Sigmoid colon (tissue), 7 donors: Measurements from ENCODE around the gene PKHD1. TPM values are rescaled to one million over a fixed set of nuclear protein-coding genes. Genes with fewer than 3 reads are reported as not detected.
A peak's percentile ranks its signal among the peaks of the same experiment; 100 is the strongest.

Experiments
- DNase-seq: peaks from one replicate; pipeline ENCODE4 v3.0.0-alpha.2; 2019
- H3K27ac ChIP-seq, 4 donors: fragments of 200-600 bp; sonication (generic); one replicate each; pipeline ENCODE4 v1.5.1; 2016 to 2019; ENCODE audit warnings: mild to moderate bottlenecking in 1 of 4
- H3K27me3 ChIP-seq, 3 donors: fragments of 200-600 bp; sonication (generic); one replicate each; pipeline ENCODE4 v1.5.1; 2019; ENCODE audit warnings: mild to moderate bottlenecking in 1 of 3
- H3K36me3 ChIP-seq, 4 donors: fragments of 200-600 bp; sonication (generic); one replicate each; pipeline ENCODE4 v1.5.1; 2016 to 2019
- H3K4me1 ChIP-seq, 4 donors: fragments of 200-600 bp; sonication (generic); one replicate each; pipeline ENCODE4 v1.5.1; 2017 to 2019
- H3K4me3 ChIP-seq, 4 donors: fragments of 200-600 bp; sonication (generic); one replicate each; pipeline ENCODE4 v1.5.1; 2017 to 2019; ENCODE audit warnings: mild to moderate bottlenecking in 2 of 4, moderate library complexity in 1 of 4
- H3K9me3 ChIP-seq, 4 donors: fragments of 200-600 bp in 3 of 4; sonication (generic) in 3 of 4; one replicate each; pipeline versions ENCODE4 v1.5.1 to v1.6.1; 2013 to 2019
- CTCF ChIP-seq, 4 experiments: fragments of 450-650 bp in 3 of 4; fragments of 200-600 bp in 1 of 4; IDR thresholded peaks; one replicate each; pipeline ENCODE4 v1.5.1; 2016 to 2019; ENCODE audit warnings: antibody characterized with exemption in 4 of 4, mild to moderate bottlenecking in 3 of 4, moderate library complexity in 2 of 4
- EP300 ChIP-seq, 4 donors: sonication (generic); formaldehyde crosslinking; IDR thresholded peaks; one replicate each; pipeline ENCODE4 v1.6.1; 2017; ENCODE audit warnings: antibody characterized with exemption in 4 of 4
- POLR2A ChIP-seq, 2 donors: fragments of 450-650 bp; IDR thresholded peaks; one replicate each; pipeline ENCODE4 v1.6.1; 2016; ENCODE audit warnings: antibody characterized with exemption in 2 of 2, mild to moderate bottlenecking in 2 of 2, moderate library complexity in 2 of 2
- POLR2AphosphoS5 ChIP-seq, 4 donors: sonication (generic); formaldehyde crosslinking; IDR thresholded peaks; one replicate each; pipeline ENCODE4 v1.6.1; 2017; ENCODE audit warnings: antibody characterized with exemption in 4 of 4
- WGBS, 2 donors: extraction: QIAGEN DNeasy Blood & Tissue Kit; methylation state at CpG; one replicate each; pipeline ENCODE4 v1.1.7; 2013; 5-methylcytosine and 5-hydroxymethylcytosine counted together
- intact Hi-C: fragments of 100-400 bp; cut with DNase I; formaldehyde crosslinking; loops from one replicate; pipeline ENCODE4 v1.15.1; 2023
- polyA plus RNA-seq, 3 donors: library from polyadenylated mRNA; stranded (reverse); fragments of 200-250 nt; gene quantifications; one replicate each; pipeline ENCODE4 v1.2.3, GENCODE V29; 2013
- total RNA-seq, 4 donors: library from RNA; depleted of rRNA; stranded (reverse); fragments of >200 nt; gene quantifications; one replicate each; pipeline ENCODE4 v1.1.0, GENCODE V29; 2016
- donor health status: healthy with polysubstance abuse.
- donor health status: Bipolar disorder and iron deficiency.
- donor health status: healthy.

The PKHD1 gene
- total and polyA plus RNA-seq, 7 donors: under 0.01 to 0.66 (median under 0.01) TPM; not detected in 2

GRCh38 chr6:52074155-52074554 is 13.3 kb downstream of the PKHD1 start:
- 46 to 65% methylated on average over 2 of the region's 2 CpGs for WGBS, 2 donors
- Histone ChIP-seq H3K9me3 (no peaks in the 10 kb centered on the region), H3K36me3 (no peaks in the 10 kb centered on the region), H3K4me1 (no peaks in the 10 kb centered on the region), H3K4me3 (no peak overlapping the region), H3K27ac (no peak overlapping the region), H3K27me3 (no peaks in the 10 kb centered on the region)
- TF ChIP-seq CTCF (IDR thresholded peaks at IDR 0.05) (no peak), EP300 (IDR thresholded peaks at IDR 0.05) (no peak), POLR2A (IDR thresholded peaks at IDR 0.05) (no peak), POLR2AphosphoS5 (IDR thresholded peaks at IDR 0.05) (no peak)
- DNase-seq: no peak
- intact Hi-C loops: no loop called here

- H3K4me1 ChIP-seq: no peaks in the 10 kb centered on the region
- intact Hi-C loops: loop anchor here (10.0 kb wide), 1 partner anchor 199 kb away; no protein-coding TSS in a partner anchor
- no peaks in the 10 kb centered on the region for H3K9me3 ChIP-seq
- TF ChIP-seq POLR2AphosphoS5 (IDR thresholded peaks at IDR 0.05): no peak
- no peaks in the 10 kb centered on the region for H3K27me3 ChIP-seq
- DNase-seq: no peak
- no peak overlapping the region for H3K27ac ChIP-seq
- H3K4me3 ChIP-seq: no peak overlapping the region
- no peaks in the 10 kb centered on the region for H3K36me3 ChIP-seq
Measured at GRCh38 chr6:52065621-52066020, 21.8 kb downstream of the PKHD1 start.

- no peaks in the 10 kb centered on the region for H3K4me1 ChIP-seq
- no peak for DNase-seq
- no peak overlapping the region for H3K27ac ChIP-seq
- TF ChIP-seq POLR2AphosphoS5 (IDR thresholded peaks at IDR 0.05) (no peak), EP300 (IDR thresholded peaks at IDR 0.05) (no peak), POLR2A (IDR thresholded peaks at IDR 0.05) (no peak), CTCF (IDR thresholded peaks at IDR 0.05) (peak in 1 of 4 experiments; percentile 6)
- 21 to 34% methylated on average over 5 of the region's 5 CpGs for whole genome bisulfite sequencing, 2 donors
- no peak overlapping the region for H3K4me3 ChIP-seq
- H3K9me3 ChIP-seq: no peaks in the 10 kb centered on the region
- H3K36me3 ChIP-seq: no peaks in the 10 kb centered on the region
- no peaks in the 10 kb centered on the region for H3K27me3 ChIP-seq
- intact Hi-C loops: loop anchor here (10.0 kb wide), 1 partner anchor 201 kb away; no protein-coding TSS in a partner anchor
Measured at GRCh38 chr6:52063584-52064344, 23.6 kb downstream of the PKHD1 start.

GRCh38 chr6:52061481-52061880 is 25.9 kb downstream of the PKHD1 start:
- 93% methylated on average over 3 of the region's 3 CpGs for WGBS, 2 donors
- Histone ChIP-seq H3K9me3 (no peaks in the 10 kb centered on the region), H3K36me3 (no peaks in the 10 kb centered on the region), H3K4me3 (no peak overlapping the region), H3K27me3 (no peaks in the 10 kb centered on the region), H3K4me1 (no peaks in the 10 kb centered on the region), H3K27ac (no peak overlapping the region)
- intact Hi-C loops: loop anchor here (10.0 kb wide), 1 partner anchor 203 kb away; no protein-coding TSS in a partner anchor
- DNase-seq: no peak
- TF ChIP-seq CTCF (IDR thresholded peaks at IDR 0.05): no peak

- intact Hi-C loops: loop anchor here (10.0 kb wide), 1 partner anchor 205 kb away; no protein-coding TSS in a partner anchor
- no peak for DNase-seq
- no peaks in the 10 kb centered on the region for H3K36me3 ChIP-seq
- H3K4me1 ChIP-seq: no peaks in the 10 kb centered on the region
- WGBS, 2 donors: 24 to 56% methylated on average over 1 of the region's 1 CpG
- H3K4me3 ChIP-seq: no peak overlapping the region
- no peak overlapping the region for H3K27ac ChIP-seq
- no peaks in the 10 kb centered on the region for H3K27me3 ChIP-seq
- TF ChIP-seq POLR2AphosphoS5 (IDR thresholded peaks at IDR 0.05): no peak
- no peak for TF ChIP-seq EP300 (IDR thresholded peaks at IDR 0.05)
- no peak for TF ChIP-seq CTCF (IDR thresholded peaks at IDR 0.05)
- TF ChIP-seq POLR2A (IDR thresholded peaks at IDR 0.05): no peak
- H3K9me3 ChIP-seq: no peaks in the 10 kb centered on the region
Measured at GRCh38 chr6:52059821-52060220, 27.6 kb downstream of the PKHD1 start.
